K562 (cell line): Measurements from ENCODE around the gene REEP2. TPM values are rescaled to one million over a fixed set of nuclear protein-coding genes. Genes with fewer than 3 reads are reported as not detected.

Experiments used
- BHLHE40 ChIP-seq: IDR thresholded peaks from 2 replicates; pipeline ENCODE4 v1.6.1; 2011; ENCODE audit warnings: low read length, improper control_type of control experiment
- CGGBP1 ChIP-seq: fragments of 250-450 bp; sonication (Bioruptor Pico); IDR thresholded peaks from 2 replicates; pipeline ENCODE4 v1.9.0; 2021; ENCODE audit warnings: mild to moderate bottlenecking
- CREB3L1 ChIP-seq: fragments of 450-650 bp; IDR thresholded peaks from 2 replicates; pipeline ENCODE4 v1.6.1; 2014; ENCODE audit warnings: low read depth, mild to moderate bottlenecking, moderate library complexity, borderline replicate concordance
- HDAC3 ChIP-seq: fragments of 450-650 bp; IDR thresholded peaks from 2 replicates; pipeline ENCODE4 v1.6.1; 2018; ENCODE audit warnings: borderline replicate concordance, mild to moderate bottlenecking, moderate library complexity; ENCODE audit not compliant: partially characterized antibody
- HOMEZ ChIP-seq: fragments of 250-450 bp; sonication (Bioruptor Pico); IDR thresholded peaks from 2 replicates; pipeline ENCODE4 v1.4.0; 2020; ENCODE audit warnings: mild to moderate bottlenecking, moderate library complexity
- IRF1 ChIP-seq: sonication (generic); formaldehyde crosslinking; IDR thresholded peaks from 2 replicates; pipeline ENCODE4 v1.8.0; 2022; ENCODE audit warnings: missing genetic modification reagents, mild to moderate bottlenecking, borderline replicate concordance
- MTF1 ChIP-seq: fragments of 250-450 bp; sonication (Bioruptor Pico); IDR thresholded peaks from 2 replicates; pipeline ENCODE4 v1.9.0; 2021; ENCODE audit warnings: moderate library complexity, mild to moderate bottlenecking, inconsistent platforms, borderline replicate concordance
- NFYB ChIP-seq: IDR thresholded peaks from 2 replicates; pipeline ENCODE4 v1.6.1; 2011; ENCODE audit warnings: mild to moderate bottlenecking, moderate library complexity; ENCODE audit not compliant: insufficient read length; ENCODE audit errors: extremely low read depth
- NR2C1 ChIP-seq, 2 experiments: fragments of 450-650 bp; IDR thresholded peaks; 2 replicates each; pipeline ENCODE4 v1.6.1; 2017; ENCODE audit warnings: mild to moderate bottlenecking in 2 of 2, antibody characterized with exemption in 1 of 2, inconsistent platforms in 1 of 2, missing compliant biosample characterization in 1 of 2, missing genetic modification characterization in 1 of 2
- RBM22 ChIP-seq: fragments of 200-400 bp; formaldehyde crosslinking; IDR thresholded peaks from 2 replicates; pipeline ENCODE4 v1.6.1; 2018; ENCODE audit warnings: low read length, low read depth; ENCODE audit not compliant: poor library complexity, severe bottlenecking
- RFX1 ChIP-seq: fragments of 450-650 bp; IDR thresholded peaks from 2 replicates; pipeline ENCODE4 v1.6.1; 2016; ENCODE audit warnings: mild to moderate bottlenecking, moderate library complexity
- RNF2 ChIP-seq: sonication (generic); IDR thresholded peaks from 2 replicates; pipeline ENCODE4 v1.6.1; 2016
- SIRT6 ChIP-seq: IDR thresholded peaks from one replicate; pipeline ENCODE4 v1.6.1; 2012; ENCODE audit warnings: low read depth, mild to moderate bottlenecking, control low read depth, inconsistent platforms, low read length, moderate library complexity
- SMAD2 ChIP-seq: fragments of 150-350 bp; IDR thresholded peaks from 2 replicates; pipeline ENCODE4 v1.6.1; 2014; ENCODE audit warnings: low read depth, mild to moderate bottlenecking, low read length
- SMAD3 ChIP-seq: fragments of 450-650 bp; formaldehyde crosslinking; conservative IDR thresholded peaks from 2 replicates; pipeline ENCODE4 v1.4.0; 2020; ENCODE audit warnings: mild to moderate bottlenecking
- TARDBP ChIP-seq: fragments of 450-650 bp; IDR thresholded peaks from 2 replicates; pipeline ENCODE4 v1.6.1; 2016
- polyA plus RNA-seq, 8 experiments: library from polyadenylated mRNA; depleted of rRNA in 4 of 8; stranded (reverse) in 5 of 8; unstranded in 3 of 8; fragments of >200 nt; fragmentation: Nextera tagmentation in 2 of 8; fragmentation: Illumina TruSeq in 1 of 8; extraction: Ambion mirVana in 2 of 8; extraction: Trizol in 1 of 8; gene quantifications; 2 replicates each; pipeline versions ENCODE4 v1.2.1 to v1.2.3, GENCODE V29; 2011 to 2014; ENCODE audit warnings: inconsistent platforms in 1 of 8, missing spikeins in 1 of 8
- total RNA-seq, 7 experiments: library from RNA; depleted of rRNA in 6 of 7; stranded (reverse); fragments of >200 nt in 6 of 7; fragmentation: Illumina TruSeq in 2 of 7; extraction: Trizol in 2 of 7; gene quantifications; 2 replicates each; pipeline versions ENCODE4 v1.2.1 to v1.2.3, GENCODE V29; 2011 to 2021; ENCODE audit warnings: low replicate concordance in 1 of 7
- TF ChIP-seq, protein P1 (sequence below): fragments of 250-450 bp; sonication (Bioruptor Pico); IDR thresholded peaks from 2 replicates; pipeline ENCODE4 v1.5.0; 2021; ENCODE audit warnings: mild to moderate bottlenecking, borderline replicate concordance
- TF ChIP-seq, protein P2 (sequence below): fragments of 450-650 bp; formaldehyde crosslinking; IDR thresholded peaks from 2 replicates; pipeline ENCODE4 v1.4.0; 2022; ENCODE audit warnings: missing genetic modification characterization
- TF ChIP-seq, protein P3 (sequence below): fragments of 450-650 bp; formaldehyde crosslinking; IDR thresholded peaks from 2 replicates; pipeline ENCODE4 v1.4.0; 2022; ENCODE audit warnings: missing genetic modification characterization

The REEP2 gene
- total and polyA plus RNA-seq, 9 of the 15 experiments (the other 6 are each of a cell fraction or from before 2014, with no cell fraction given) = 0.03 to 1.1 (median 0.12) TPM; not detected in 1

GRCh38 chr5:138464008-138464387 lies 25.1 kb downstream of the REEP2 start (continued):
- no peak for TF ChIP-seq CREB3L1
- no peak for TF ChIP-seq TARDBP
- TF ChIP-seq IRF1 (CRISPR knock-in tag) = no peak; the same call in 1 of the 2 replicates
- TF ChIP-seq RNF2 = peak; percentile 35
- no peak for TF ChIP-seq SMAD3 (CRISPR knock-in tag)
- TF ChIP-seq NR2C1 (IDR thresholded peaks at IDR 0.05) = no peak
- TF ChIP-seq NR2C1 (tag; IDR thresholded peaks at IDR 0.05) = no peak
- TF ChIP-seq HDAC3 = no peak
- no peak for TF ChIP-seq CGGBP1 (CRISPR knock-in tag)
- TF ChIP-seq NFYB = no peak
- TF ChIP-seq SMAD2 = no peak
- TF ChIP-seq, protein P1, sequence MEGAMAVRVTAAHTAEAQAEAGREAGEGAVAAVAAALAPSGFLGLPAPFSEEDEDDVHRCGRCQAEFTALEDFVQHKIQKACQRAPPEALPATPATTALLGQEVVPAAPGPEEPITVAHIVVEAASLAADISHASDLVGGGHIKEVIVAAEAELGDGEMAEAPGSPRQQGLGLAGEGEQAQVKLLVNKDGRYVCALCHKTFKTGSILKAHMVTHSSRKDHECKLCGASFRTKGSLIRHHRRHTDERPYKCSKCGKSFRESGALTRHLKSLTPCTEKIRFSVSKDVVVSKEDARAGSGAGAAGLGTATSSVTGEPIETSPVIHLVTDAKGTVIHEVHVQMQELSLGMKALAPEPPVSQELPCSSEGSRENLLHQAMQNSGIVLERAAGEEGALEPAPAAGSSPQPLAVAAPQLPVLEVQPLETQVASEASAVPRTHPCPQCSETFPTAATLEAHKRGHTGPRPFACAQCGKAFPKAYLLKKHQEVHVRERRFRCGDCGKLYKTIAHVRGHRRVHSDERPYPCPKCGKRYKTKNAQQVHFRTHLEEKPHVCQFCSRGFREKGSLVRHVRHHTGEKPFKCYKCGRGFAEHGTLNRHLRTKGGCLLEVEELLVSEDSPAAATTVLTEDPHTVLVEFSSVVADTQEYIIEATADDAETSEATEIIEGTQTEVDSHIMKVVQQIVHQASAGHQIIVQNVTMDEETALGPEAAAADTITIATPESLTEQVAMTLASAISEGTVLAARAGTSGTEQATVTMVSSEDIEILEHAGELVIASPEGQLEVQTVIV (CRISPR knock-in tag) = no peak
- TF ChIP-seq MTF1 (CRISPR knock-in tag) = no peak
- peak; percentile 90 for TF ChIP-seq RBM22
- TF ChIP-seq RFX1 = no peak
- no peak for TF ChIP-seq HOMEZ (CRISPR knock-in tag)
- TF ChIP-seq, protein P2, sequence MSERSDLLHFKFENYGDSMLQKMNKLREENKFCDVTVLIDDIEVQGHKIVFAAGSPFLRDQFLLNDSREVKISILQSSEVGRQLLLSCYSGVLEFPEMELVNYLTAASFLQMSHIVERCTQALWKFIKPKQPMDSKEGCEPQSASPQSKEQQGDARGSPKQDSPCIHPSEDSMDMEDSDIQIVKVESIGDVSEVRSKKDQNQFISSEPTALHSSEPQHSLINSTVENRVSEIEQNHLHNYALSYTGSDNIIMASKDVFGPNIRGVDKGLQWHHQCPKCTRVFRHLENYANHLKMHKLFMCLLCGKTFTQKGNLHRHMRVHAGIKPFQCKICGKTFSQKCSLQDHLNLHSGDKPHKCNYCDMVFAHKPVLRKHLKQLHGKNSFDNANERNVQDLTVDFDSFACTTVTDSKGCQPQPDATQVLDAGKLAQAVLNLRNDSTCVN (CRISPR knock-in tag) = no peak
- peak; percentile 19; the same call in 1 of the 2 replicates for TF ChIP-seq BHLHE40
- TF ChIP-seq, protein P3, sequence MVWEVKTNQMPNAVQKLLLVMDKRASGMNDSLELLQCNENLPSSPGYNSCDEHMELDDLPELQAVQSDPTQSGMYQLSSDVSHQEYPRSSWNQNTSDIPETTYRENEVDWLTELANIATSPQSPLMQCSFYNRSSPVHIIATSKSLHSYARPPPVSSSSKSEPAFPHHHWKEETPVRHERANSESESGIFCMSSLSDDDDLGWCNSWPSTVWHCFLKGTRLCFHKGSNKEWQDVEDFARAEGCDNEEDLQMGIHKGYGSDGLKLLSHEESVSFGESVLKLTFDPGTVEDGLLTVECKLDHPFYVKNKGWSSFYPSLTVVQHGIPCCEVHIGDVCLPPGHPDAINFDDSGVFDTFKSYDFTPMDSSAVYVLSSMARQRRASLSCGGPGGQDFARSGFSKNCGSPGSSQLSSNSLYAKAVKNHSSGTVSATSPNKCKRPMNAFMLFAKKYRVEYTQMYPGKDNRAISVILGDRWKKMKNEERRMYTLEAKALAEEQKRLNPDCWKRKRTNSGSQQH (CRISPR knock-in tag) = no peak
- TF ChIP-seq SIRT6 = no peak
